ENCODE measurements around the gene TMEM121B.

TMEM121B gene

GRCh38 chr22:17091851-17092250 lies 29.3 kb downstream of the TMEM121B start:
- no peak for TF ChIP-seq NFIC (IDR thresholded peaks at IDR 0.05)
- TF ChIP-seq RAD21 (IDR thresholded peaks at IDR 0.05; ENCODE audit: low read depth) = no peak
- no peak for TF ChIP-seq TEAD4 (IDR thresholded peaks at IDR 0.05)
- TF ChIP-seq MAX (IDR thresholded peaks at IDR 0.05) = no peak
- TF ChIP-seq FOXM1 (IDR thresholded peaks at IDR 0.05; ENCODE audit: borderline replicate concordance, low read depth) = no peak
- TF ChIP-seq ZBTB7A (IDR thresholded peaks at IDR 0.05; ENCODE audit: low read depth) = no peak
- TF ChIP-seq TCF12 (IDR thresholded peaks at IDR 0.05; ENCODE audit: low read depth) = no peak
- TF ChIP-seq USF1 (IDR thresholded peaks at IDR 0.05) = no peak
- no peak for TF ChIP-seq YY1 (IDR thresholded peaks at IDR 0.05; ENCODE audit: low read depth)
- no peak for TF ChIP-seq CREB1 (IDR thresholded peaks at IDR 0.05; ENCODE audit: low read depth)
- no peak for TF ChIP-seq CEBPB (IDR thresholded peaks at IDR 0.05)
- no peak for TF ChIP-seq EGR1 (IDR thresholded peaks at IDR 0.05)
- TF ChIP-seq REST (IDR thresholded peaks at IDR 0.05; ENCODE audit: low read depth) = no peak
- no peak for TF ChIP-seq EP300 (IDR thresholded peaks at IDR 0.05; ENCODE audit: borderline replicate concordance)
- no peak for TF ChIP-seq TAF1 (IDR thresholded peaks at IDR 0.05; ENCODE audit: low read depth)

- TF ChIP-seq FOXM1 (IDR thresholded peaks at IDR 0.05; ENCODE audit: borderline replicate concordance, low read depth) (no peak), EGR1 (IDR thresholded peaks at IDR 0.05) (no peak), RAD21 (IDR thresholded peaks at IDR 0.05; ENCODE audit: low read depth) (no peak), EP300 (IDR thresholded peaks at IDR 0.05; ENCODE audit: borderline replicate concordance) (no peak), MAX (IDR thresholded peaks at IDR 0.05) (no peak), ZBTB7A (IDR thresholded peaks at IDR 0.05; ENCODE audit: low read depth) (no peak), REST (IDR thresholded peaks at IDR 0.05; ENCODE audit: low read depth) (no peak), TAF1 (IDR thresholded peaks at IDR 0.05; ENCODE audit: low read depth) (no peak), TEAD4 (IDR thresholded peaks at IDR 0.05) (no peak), CREB1 (IDR thresholded peaks at IDR 0.05; ENCODE audit: low read depth) (no peak), YY1 (IDR thresholded peaks at IDR 0.05; ENCODE audit: low read depth) (no peak), USF1 (IDR thresholded peaks at IDR 0.05) (no peak), CEBPB (IDR thresholded peaks at IDR 0.05) (no peak)
Measured at GRCh38 chr22:17090550-17090949, 30.6 kb downstream of the TMEM121B start.

- TF ChIP-seq FOXM1 (IDR thresholded peaks at IDR 0.05; ENCODE audit: borderline replicate concordance, low read depth) = no peak
- TF ChIP-seq MAX (IDR thresholded peaks at IDR 0.05) = no peak
- TF ChIP-seq TAF1 (IDR thresholded peaks at IDR 0.05; ENCODE audit: low read depth) = no peak
- no peak for TF ChIP-seq REST (IDR thresholded peaks at IDR 0.05; ENCODE audit: low read depth)
Measured at GRCh38 chr22:17087498-17088131, 33.5 kb downstream of the TMEM121B start.

- TF ChIP-seq EGR1 (IDR thresholded peaks at IDR 0.05) (no peak), CREB1 (IDR thresholded peaks at IDR 0.05; ENCODE audit: low read depth) (no peak), REST (IDR thresholded peaks at IDR 0.05; ENCODE audit: low read depth) (no peak), EP300 (IDR thresholded peaks at IDR 0.05; ENCODE audit: borderline replicate concordance) (no peak), USF1 (IDR thresholded peaks at IDR 0.05) (no peak), NFIC (IDR thresholded peaks at IDR 0.05) (no peak), MAX (IDR thresholded peaks at IDR 0.05) (no peak), TCF12 (IDR thresholded peaks at IDR 0.05; ENCODE audit: low read depth) (no peak), CEBPB (IDR thresholded peaks at IDR 0.05) (no peak), TAF1 (IDR thresholded peaks at IDR 0.05; ENCODE audit: low read depth) (no peak), TEAD4 (IDR thresholded peaks at IDR 0.05) (no peak), ZBTB7A (IDR thresholded peaks at IDR 0.05; ENCODE audit: low read depth) (no peak)
Measured at GRCh38 chr22:17086788-17087497, 34.2 kb downstream of the TMEM121B start.
